ENCODE measurements around the gene FAM171A1. TPM values are rescaled to one million over a fixed set of nuclear protein-coding genes. Genes with fewer than 3 reads are reported as not detected.

FAM171A1 gene
- total and polyA plus RNA-seq, 2 donors (not counting 3 experiments of a cell fraction or from before 2014, with no cell fraction given) = 56.3 to 75.8 TPM

DNA sequence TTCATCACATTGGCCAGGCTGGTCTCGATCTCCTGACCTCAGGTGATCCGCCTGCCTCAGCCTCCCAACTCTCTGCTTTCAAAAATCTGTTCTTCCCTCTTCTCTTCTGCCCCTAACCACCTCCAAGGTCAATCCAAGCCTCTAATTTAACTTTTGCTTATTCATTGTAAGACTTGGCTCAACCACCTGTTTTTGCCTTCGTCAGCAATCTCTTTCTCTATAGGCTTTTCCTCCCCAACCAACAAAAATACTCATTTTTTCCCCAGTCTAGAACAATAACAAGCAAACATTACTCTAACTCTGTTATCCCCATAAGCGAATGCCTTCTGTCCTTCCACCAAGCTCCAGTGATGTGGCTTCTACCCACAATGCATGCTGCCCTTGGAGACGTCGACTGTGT is 112.8 kb downstream of the FAM171A1 start:
- Histone ChIP-seq H3K9me3 (replicated peaks; ENCODE audit: control insufficient read depth, insufficient read depth, low read length) (no peaks in the 10 kb centered on the region), H4K20me1 (replicated peaks; ENCODE audit: control insufficient read depth, extremely low read depth, insufficient read depth, low read length) (no peaks in the 10 kb centered on the region), H3K4me1 (ENCODE audit: control insufficient read depth, extremely low read depth, insufficient read depth, low read length) (peaks cover 32% of the 10 kb centered on the region), H3K36me3 (ENCODE audit: control insufficient read depth in 2 of 2, extremely low read depth in 1 of 2, insufficient read depth in 2 of 2, low read length in 2 of 2) (no peaks in the 10 kb centered on the region), H2AFZ (ENCODE audit: low read depth, low read length) (no peak overlapping the region), H3K9me1 (replicated peaks; ENCODE audit: control insufficient read depth, extremely low read depth, insufficient read depth, low read length) (no peaks in the 10 kb centered on the region), H3K27me3 (ENCODE audit: control insufficient read depth in 2 of 2, insufficient read depth in 2 of 2, low read length in 2 of 2) (no peaks in the 10 kb centered on the region), H3K27ac (ENCODE audit: insufficient read depth, low read depth, low read length) (no peak overlapping the region), H3K4me2 (ENCODE audit: insufficient read depth, low read length) (no peak overlapping the region), H3K79me2 (ENCODE audit: control insufficient read depth, insufficient read depth, low read length) (peaks cover 10% of the 10 kb centered on the region), H3K4me3 (replicated peaks in 1 of 3; ENCODE audit: insufficient read depth in 1 of 3, low read depth in 1 of 3, low read length in 3 of 3) (no peak overlapping the region), H3K9ac (replicated peaks; ENCODE audit: extremely low read depth, insufficient read depth, low read length) (no peak overlapping the region)
- BruUV-seq (replicated peaks) = no TSS peak
- POLR2A ChIA-PET = no interaction called here
- FAIRE-seq (no peak), DNase-seq (ENCODE audit: low read depth, low spot score) (no peak)
- intact Hi-C loops (cut with micrococcal nuclease) = no loop called here
- CTCF ChIA-PET = no interaction called here
- dilution Hi-C loops (cut with MboI; ENCODE audit: extremely low pct_ligation_motif_present, low sequenced_read_pairs) = no loop called here
- TF ChIP-seq EZH2 (IDR thresholded peaks at IDR 0.05; ENCODE audit: borderline replicate concordance, low read depth, low read length, severe bottlenecking) = no peak

DNA sequence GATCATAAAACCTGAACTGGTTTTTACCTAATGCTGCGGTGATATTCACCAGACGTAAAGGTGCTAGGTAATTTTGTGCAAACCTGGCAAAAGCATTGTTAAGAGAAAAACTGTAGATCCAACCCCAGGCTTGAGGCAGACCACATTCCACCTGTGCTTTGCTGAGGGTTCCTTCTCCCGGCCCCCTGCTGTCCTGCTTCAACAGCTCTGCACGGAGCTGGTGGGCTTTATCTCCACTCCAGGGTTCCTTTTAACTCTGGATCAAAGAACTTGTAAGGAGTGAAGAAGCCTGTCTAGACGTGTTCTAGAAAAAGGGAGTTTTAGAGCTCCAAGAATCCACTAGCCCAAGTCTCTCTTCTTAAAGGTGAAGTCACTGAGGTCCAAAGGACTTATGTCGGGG is 115.1 kb downstream of the FAM171A1 start:
- TF ChIP-seq POLR2A (IDR thresholded peaks at IDR 0.05; ENCODE audit: low read depth, low read length) (no peak), FOS (IDR thresholded peaks at IDR 0.05; ENCODE audit: borderline replicate concordance, insufficient read depth, low read length) (no peak), POLR2AphosphoS5 (IDR thresholded peaks at IDR 0.05; ENCODE audit: insufficient read depth, low read depth, low read length) (no peak), JUN (IDR thresholded peaks at IDR 0.05; ENCODE audit: borderline replicate concordance, insufficient read depth, insufficient read length, low read depth) (no peak), GATA2 (IDR thresholded peaks at IDR 0.05; ENCODE audit: insufficient read depth, insufficient read length, low read depth, low read length) (no peak), MYC (IDR thresholded peaks at IDR 0.05; ENCODE audit: low read depth, low read length) (no peak), EZH2 (IDR thresholded peaks at IDR 0.05; ENCODE audit: borderline replicate concordance, low read depth, low read length, severe bottlenecking) (no peak)
- TF ChIP-seq, protein P1, sequence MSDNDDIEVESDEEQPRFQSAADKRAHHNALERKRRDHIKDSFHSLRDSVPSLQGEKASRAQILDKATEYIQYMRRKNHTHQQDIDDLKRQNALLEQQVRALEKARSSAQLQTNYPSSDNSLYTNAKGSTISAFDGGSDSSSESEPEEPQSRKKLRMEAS (IDR thresholded peaks at IDR 0.05; ENCODE audit: insufficient read depth, insufficient read length) = no peak
- TF ChIP-seq, protein P2, sequence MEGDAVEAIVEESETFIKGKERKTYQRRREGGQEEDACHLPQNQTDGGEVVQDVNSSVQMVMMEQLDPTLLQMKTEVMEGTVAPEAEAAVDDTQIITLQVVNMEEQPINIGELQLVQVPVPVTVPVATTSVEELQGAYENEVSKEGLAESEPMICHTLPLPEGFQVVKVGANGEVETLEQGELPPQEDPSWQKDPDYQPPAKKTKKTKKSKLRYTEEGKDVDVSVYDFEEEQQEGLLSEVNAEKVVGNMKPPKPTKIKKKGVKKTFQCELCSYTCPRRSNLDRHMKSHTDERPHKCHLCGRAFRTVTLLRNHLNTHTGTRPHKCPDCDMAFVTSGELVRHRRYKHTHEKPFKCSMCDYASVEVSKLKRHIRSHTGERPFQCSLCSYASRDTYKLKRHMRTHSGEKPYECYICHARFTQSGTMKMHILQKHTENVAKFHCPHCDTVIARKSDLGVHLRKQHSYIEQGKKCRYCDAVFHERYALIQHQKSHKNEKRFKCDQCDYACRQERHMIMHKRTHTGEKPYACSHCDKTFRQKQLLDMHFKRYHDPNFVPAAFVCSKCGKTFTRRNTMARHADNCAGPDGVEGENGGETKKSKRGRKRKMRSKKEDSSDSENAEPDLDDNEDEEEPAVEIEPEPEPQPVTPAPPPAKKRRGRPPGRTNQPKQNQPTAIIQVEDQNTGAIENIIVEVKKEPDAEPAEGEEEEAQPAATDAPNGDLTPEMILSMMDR (IDR thresholded peaks at IDR 0.05; ENCODE audit: extremely low read depth in 1 of 2, insufficient read depth in 1 of 2, low read depth in 1 of 2, low read length in 2 of 2) = no peak
- Histone ChIP-seq H3K4me1 (ENCODE audit: control insufficient read depth, extremely low read depth, insufficient read depth, low read length) (peaks cover 33% of the 10 kb centered on the region), H3K4me3 (replicated peaks in 1 of 3; ENCODE audit: insufficient read depth in 1 of 3, low read depth in 1 of 3, low read length in 3 of 3) (no peak overlapping the region), H3K9me3 (replicated peaks; ENCODE audit: control insufficient read depth, insufficient read depth, low read length) (no peaks in the 10 kb centered on the region), H3K36me3 (ENCODE audit: control insufficient read depth in 2 of 2, extremely low read depth in 1 of 2, insufficient read depth in 2 of 2, low read length in 2 of 2) (no peaks in the 10 kb centered on the region), H4K20me1 (replicated peaks; ENCODE audit: control insufficient read depth, extremely low read depth, insufficient read depth, low read length) (no peaks in the 10 kb centered on the region), H3K9ac (replicated peaks; ENCODE audit: extremely low read depth, insufficient read depth, low read length) (no peak overlapping the region), H3K9me1 (replicated peaks; ENCODE audit: control insufficient read depth, extremely low read depth, insufficient read depth, low read length) (no peaks in the 10 kb centered on the region), H3K79me2 (ENCODE audit: control insufficient read depth, insufficient read depth, low read length) (peaks cover 10% of the 10 kb centered on the region), H3K27ac (ENCODE audit: insufficient read depth, low read depth, low read length) (no peak overlapping the region), H2AFZ (ENCODE audit: low read depth, low read length) (no peak overlapping the region), H3K27me3 (ENCODE audit: control insufficient read depth in 2 of 2, insufficient read depth in 2 of 2, low read length in 2 of 2) (no peaks in the 10 kb centered on the region), H3K4me2 (ENCODE audit: insufficient read depth, low read length) (no peak overlapping the region)
- FAIRE-seq (no peak), DNase-seq (ENCODE audit: low read depth, low spot score) (no peak)
- ChIA-PET POLR2A (no interaction called here), CTCF (no interaction called here)
- intact Hi-C loops (cut with micrococcal nuclease) (loop anchor here (1.0 kb wide), 1 partner anchor 9 kb away; no protein-coding TSS in a partner anchor), dilution Hi-C loops (cut with MboI; ENCODE audit: extremely low pct_ligation_motif_present, low sequenced_read_pairs) (no loop called here)
- no TSS peak for BruUV-seq (replicated peaks)

Data from endothelial cell of umbilical vein (primary cell).